Activated T-helper 17 cell treated with anti-CD3 and anti-CD28 coated beads, Interleukin-2, amount 50 U/mL, for 72 hours (primary cell): Measurements from ENCODE around the gene SP7. TPM values are rescaled to one million over a fixed set of nuclear protein-coding genes. Genes with fewer than 3 reads are reported as not detected.

Experiments used
- ATAC-seq: fragments of 150-1000 bp; cut with Tn5 transposase; replicated peaks from 2 replicates; pipeline ENCODE4 v1.10.0; 2021; ENCODE audit warnings: mild to moderate bottlenecking, moderate library complexity
- H3K27ac Mint-ChIP-seq: one replicate; pipeline ENCODE4 v1.8.0; 2022; ENCODE audit warnings: mixed read lengths
- H3K27me3 Mint-ChIP-seq: one replicate; pipeline ENCODE4 v1.8.0; 2022; ENCODE audit warnings: mixed read lengths
- H3K36me3 Mint-ChIP-seq: one replicate; pipeline ENCODE4 v1.8.0; 2022; ENCODE audit warnings: low read depth, mild to moderate bottlenecking, mixed read lengths
- H3K4me1 Mint-ChIP-seq: one replicate; pipeline ENCODE4 v1.8.0; 2022; ENCODE audit warnings: mixed read lengths
- H3K4me3 Mint-ChIP-seq: one replicate; pipeline ENCODE4 v1.8.0; 2022; ENCODE audit warnings: mild to moderate bottlenecking, mixed read lengths
- H3K9me3 Mint-ChIP-seq: one replicate; pipeline ENCODE4 v1.8.0; 2022; ENCODE audit warnings: mixed read lengths
- total RNA-seq, 2 donors: library from RNA; stranded (reverse); gene quantifications; one replicate each; pipeline ENCODE4 v1.2.3, GENCODE V29; 2022

The SP7 gene
- total RNA-seq, 2 donors from 2014 or later: not detected

GRCh38 chr12:53289891-53290290, 46.3 kb downstream of the SP7 start:
- Mint-ChIP-seq H3K27ac (peak overlapping the region; percentile 80), H3K4me1 (peaks cover 17% of the 10 kb centered on the region)

DNA sequence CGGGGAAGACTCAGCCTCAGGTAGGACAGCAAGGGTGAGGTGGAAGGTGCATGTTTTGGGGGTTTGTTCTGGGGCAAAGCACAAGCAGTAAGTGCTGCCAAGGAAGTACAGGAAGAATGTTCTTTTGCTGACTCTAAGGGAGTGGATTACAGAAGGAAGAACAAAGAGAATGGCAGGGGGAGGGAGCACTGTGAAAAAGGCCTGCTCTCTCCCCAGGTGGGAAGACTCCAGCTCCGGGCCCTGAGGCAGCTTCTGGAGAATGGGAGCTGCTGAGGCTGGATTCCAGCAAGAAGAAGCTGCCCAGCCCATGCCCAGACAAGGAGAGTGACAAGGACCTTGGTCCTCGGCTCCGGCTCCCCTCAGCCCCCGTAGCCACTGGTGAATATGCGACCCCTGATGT, 47.8 kb downstream of the SP7 start:
- peak overlapping the region; percentile 65 for H3K27ac Mint-ChIP-seq
- no peak for ATAC-seq
- H3K4me3 Mint-ChIP-seq: no peak overlapping the region
- H3K36me3 Mint-ChIP-seq: peaks cover 99% of the 10 kb centered on the region
- H3K27me3 Mint-ChIP-seq: no peaks in the 10 kb centered on the region
- H3K9me3 Mint-ChIP-seq: no peaks in the 10 kb centered on the region
- H3K4me1 Mint-ChIP-seq: peaks cover 17% of the 10 kb centered on the region

More at GRCh38 chr12:53289891-53290290, 46.3 kb downstream of the SP7 start:
- ATAC-seq: no peak
- Mint-ChIP-seq H3K4me3 (peak overlapping the region; percentile 55), H3K27me3 (no peaks in the 10 kb centered on the region), H3K36me3 (peaks cover 90% of the 10 kb centered on the region), H3K9me3 (no peaks in the 10 kb centered on the region)

DNA sequence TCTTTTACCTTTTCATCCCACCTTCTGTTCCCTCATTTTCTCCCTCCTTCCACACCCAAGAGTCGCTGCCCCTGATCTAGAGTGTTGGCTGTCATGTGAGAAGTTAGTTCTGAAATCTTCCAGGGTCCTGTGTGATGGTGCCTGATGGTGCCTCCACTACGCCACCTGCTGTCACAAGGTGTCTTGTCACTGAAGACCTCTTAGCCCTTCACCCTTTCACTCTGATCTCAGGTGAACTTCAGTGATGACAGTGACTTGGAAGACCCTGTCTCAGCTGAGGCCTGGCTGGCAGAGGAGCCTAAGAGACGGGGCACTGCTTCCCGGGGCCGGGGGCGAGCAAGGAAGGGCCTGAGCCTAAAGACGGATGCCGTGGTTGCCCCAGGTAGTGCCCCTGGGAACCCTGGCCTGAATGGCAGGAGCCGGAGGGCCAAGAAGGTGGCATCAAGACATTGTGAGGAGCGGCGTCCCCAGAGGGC, 48.4 kb downstream of the SP7 start:
- Mint-ChIP-seq H3K9me3 (no peaks in the 10 kb centered on the region), H3K27me3 (no peaks in the 10 kb centered on the region), H3K27ac (peak overlapping the region; percentile 65), H3K4me3 (no peak overlapping the region), H3K4me1 (peaks cover 17% of the 10 kb centered on the region), H3K36me3 (peaks cover 99% of the 10 kb centered on the region)
- peak; percentile 77 for ATAC-seq

DNA sequence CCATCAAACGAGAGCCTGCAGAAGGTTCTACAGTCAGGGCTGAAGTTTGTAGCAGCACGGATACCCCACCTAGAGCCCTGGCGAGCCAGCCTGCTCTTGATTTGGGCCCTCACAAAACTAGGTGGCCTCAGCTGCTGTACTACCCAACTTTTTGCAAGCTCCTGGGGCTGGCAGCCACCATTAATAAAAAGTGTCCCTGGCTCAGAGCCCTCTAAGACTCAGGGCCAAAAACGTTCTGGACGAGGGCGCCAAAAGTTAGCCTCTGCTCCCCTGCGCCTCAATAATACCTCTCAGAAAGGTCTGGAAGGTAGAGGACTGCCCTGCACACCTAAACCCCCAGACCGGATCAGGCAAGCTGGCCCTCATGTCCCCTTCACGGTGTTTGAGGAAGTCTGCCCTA, 49.7 kb downstream of the SP7 start:
- H3K4me1 Mint-ChIP-seq: peaks cover 17% of the 10 kb centered on the region
- ATAC-seq: no peak
- no peaks in the 10 kb centered on the region for H3K27me3 Mint-ChIP-seq
- peak overlapping the region; percentile 13 for H3K27ac Mint-ChIP-seq
- no peak overlapping the region for H3K4me3 Mint-ChIP-seq
- H3K9me3 Mint-ChIP-seq: no peaks in the 10 kb centered on the region
- H3K36me3 Mint-ChIP-seq: peaks cover 99% of the 10 kb centered on the region

GRCh38 chr12:53279888-53280498, 56.2 kb downstream of the SP7 start:
- Mint-ChIP-seq H3K27ac (no peak overlapping the region), H3K9me3 (no peaks in the 10 kb centered on the region), H3K4me1 (no peaks in the 10 kb centered on the region), H3K27me3 (no peaks in the 10 kb centered on the region), H3K4me3 (no peak overlapping the region), H3K36me3 (peaks cover 93% of the 10 kb centered on the region)
- no peak for ATAC-seq

GRCh38 chr12:53279283-53279869, 56.8 kb downstream of the SP7 start:
- Mint-ChIP-seq H3K9me3 (no peaks in the 10 kb centered on the region), H3K27me3 (no peaks in the 10 kb centered on the region), H3K4me1 (no peaks in the 10 kb centered on the region), H3K36me3 (peaks cover 93% of the 10 kb centered on the region), H3K4me3 (no peak overlapping the region), H3K27ac (no peak overlapping the region)
- ATAC-seq: no peak

GRCh38 chr12:53277981-53278380, 58.2 kb downstream of the SP7 start:
- Mint-ChIP-seq H3K36me3 (peaks cover 84% of the 10 kb centered on the region), H3K9me3 (no peaks in the 10 kb centered on the region), H3K4me1 (no peaks in the 10 kb centered on the region), H3K27ac (no peak overlapping the region), H3K4me3 (no peak overlapping the region), H3K27me3 (no peaks in the 10 kb centered on the region)
- no peak for ATAC-seq

Other genes with a start within 250 kb of the SP7 start
- 1 to 10 TPM in 1 of 2 donors, under 1 TPM in 1; 0.45 to 6.0 TPM for gene IGFBP6, start 238.7 kb downstream of the SP7 start, total RNA-seq
- gene SOAT2, start 232.9 kb downstream of the SP7 start, total RNA-seq: 1 to 10 TPM in 1 of 2 donors, under 1 TPM in 1; 0.28 to 1.1 TPM
- 10 to 100 TPM; 41.8 to 42.3 TPM for gene ZNF740, start 155.6 kb downstream of the SP7 start, total RNA-seq
- 10 to 100 TPM; 29.8 to 43.5 TPM for gene CSAD, start 155.4 kb downstream of the SP7 start, total RNA-seq
- 100 to 1,000 TPM; 183 to 187 TPM for gene ITGB7, start 129.1 kb downstream of the SP7 start, total RNA-seq
- gene RARG, start 104.1 kb downstream of the SP7 start, total RNA-seq: 10 to 100 TPM; 28.5 to 58.3 TPM
- gene ESPL1, start 68.1 kb downstream of the SP7 start, total RNA-seq: 10 to 100 TPM; 80.1 to 92.1 TPM
- 100 to 1,000 TPM; 250 to 347 TPM for gene PFDN5, start 40.8 kb downstream of the SP7 start, total RNA-seq
- gene MYG1, start 36.7 kb downstream of the SP7 start, total RNA-seq: 10 to 100 TPM; 48.7 to 76.5 TPM
- 10 to 100 TPM; 42.3 to 44.8 TPM for gene AAAS, start 14.7 kb downstream of the SP7 start, total RNA-seq
- 10 to 100 TPM; 80.9 to 91.5 TPM for gene SP1, start 43.8 kb upstream of the SP7 start, total RNA-seq
- gene AMHR2, start 87.5 kb upstream of the SP7 start, total RNA-seq: not detected
- gene PRR13, start 105.4 kb upstream of the SP7 start, total RNA-seq: 100 to 1,000 TPM; 193 to 216 TPM
- 100 to 1,000 TPM; 763 to 862 TPM for gene PCBP2, start 115.7 kb upstream of the SP7 start, total RNA-seq
- 10 to 100 TPM; 18.2 to 20.4 TPM for gene MAP3K12, start 163.1 kb upstream of the SP7 start, total RNA-seq
- gene TARBP2, start 164.9 kb upstream of the SP7 start, total RNA-seq: 10 to 100 TPM; 21.7 to 44.0 TPM
- not detected for gene NPFF, start 171.1 kb upstream of the SP7 start, total RNA-seq